K562 (cell line): Measurements from ENCODE around the gene IPO7. TPM values are rescaled to one million over a fixed set of nuclear protein-coding genes. Genes with fewer than 3 reads are reported as not detected.

Experiments
- ARHGAP35 ChIP-seq: fragments of 450-650 bp; IDR thresholded peaks from 2 replicates; pipeline ENCODE4 v1.6.1; 2018; ENCODE audit not compliant: partially characterized antibody
- CBFA2T3 ChIP-seq: fragments of 450-650 bp; IDR thresholded peaks from 2 replicates; pipeline ENCODE4 v1.6.1; 2017
- CBX3 ChIP-seq, 2 experiments: IDR thresholded peaks; 1 replicate in 1 of 2; 2 replicates in 1 of 2; pipeline ENCODE4 v1.6.1; 2012; ENCODE audit warnings: inconsistent platforms in 2 of 2, low read length in 2 of 2, borderline replicate concordance in 1 of 2, control low read depth in 1 of 2
- GTF2E2 ChIP-seq: fragments of 200-800 bp; sonication (Bioruptor generic); IDR thresholded peaks from 2 replicates; pipeline ENCODE4 v1.6.1; 2016; ENCODE audit warnings: missing genetic modification characterization, missing compliant biosample characterization
- HCFC1 ChIP-seq: IDR thresholded peaks from 2 replicates; pipeline ENCODE4 v1.6.1; 2012; ENCODE audit warnings: low read depth, low read length, improper control_type of control experiment
- HDAC2 ChIP-seq: fragments of 450-650 bp; IDR thresholded peaks from 2 replicates; pipeline ENCODE4 v1.6.1; 2016; ENCODE audit warnings: mild to moderate bottlenecking
- HEY1 ChIP-seq: fragments of 250-450 bp; sonication (Bioruptor Pico); IDR thresholded peaks from 2 replicates; pipeline ENCODE4 v1.5.0; 2020; ENCODE audit warnings: mild to moderate bottlenecking, moderate library complexity, borderline replicate concordance
- MEIS2 ChIP-seq: fragments of 450-650 bp; IDR thresholded peaks from 2 replicates; pipeline ENCODE4 v1.6.1; 2014; ENCODE audit warnings: mild to moderate bottlenecking; ENCODE audit not compliant: partially characterized antibody
- NR2C2 ChIP-seq, 2 experiments: fragments of 200-800 bp in 1 of 2; sonication (Bioruptor generic) in 1 of 2; sonication (generic) in 1 of 2; formaldehyde crosslinking in 1 of 2; IDR thresholded peaks; 2 replicates each; pipeline versions ENCODE4 v1.6.1 to v1.8.0; 2016 to 2022; ENCODE audit warnings: mild to moderate bottlenecking in 1 of 2, missing compliant biosample characterization in 1 of 2, missing genetic modification characterization in 1 of 2, missing genetic modification reagents in 1 of 2
- PHF20 ChIP-seq: fragments of 450-650 bp; IDR thresholded peaks from 2 replicates; pipeline ENCODE4 v1.6.1; 2018; ENCODE audit not compliant: partially characterized antibody
- RBM22 ChIP-seq: fragments of 200-400 bp; formaldehyde crosslinking; IDR thresholded peaks from 2 replicates; pipeline ENCODE4 v1.6.1; 2018; ENCODE audit warnings: low read length, low read depth; ENCODE audit not compliant: poor library complexity, severe bottlenecking
- RFX7 ChIP-seq: fragments of 250-450 bp; sonication (Bioruptor Pico); IDR thresholded peaks from 2 replicates; pipeline ENCODE4 v1.5.1; 2021; ENCODE audit warnings: mild to moderate bottlenecking
- SPI1 ChIP-seq: IDR thresholded peaks from 2 replicates; pipeline ENCODE4 v1.6.1; 2011; ENCODE audit warnings: low read depth, low read length, control low read depth, borderline replicate concordance
- SUPT5H ChIP-seq: fragments of 450-650 bp; IDR thresholded peaks from 2 replicates; pipeline ENCODE4 v1.6.1; 2016
- TCF7L2 ChIP-seq: fragments of 150-350 bp; IDR thresholded peaks from 2 replicates; pipeline ENCODE4 v1.6.1; 2016; ENCODE audit warnings: low read depth, mild to moderate bottlenecking, low read length, moderate library complexity
- ZNF121 ChIP-seq: sonication (generic); formaldehyde crosslinking; conservative IDR thresholded peaks from 2 replicates; pipeline ENCODE4 v1.8.0; 2022; ENCODE audit warnings: missing genetic modification reagents
- ZNF239 ChIP-seq: fragments of 250-450 bp; sonication (Bioruptor Pico); IDR thresholded peaks from 2 replicates; pipeline ENCODE4 v1.4.0; 2020; ENCODE audit warnings: mild to moderate bottlenecking
- polyA plus RNA-seq, 8 experiments: library from polyadenylated mRNA; depleted of rRNA in 4 of 8; stranded (reverse) in 5 of 8; unstranded in 3 of 8; fragments of >200 nt; fragmentation: Nextera tagmentation in 2 of 8; fragmentation: Illumina TruSeq in 1 of 8; extraction: Ambion mirVana in 2 of 8; extraction: Trizol in 1 of 8; gene quantifications; 2 replicates each; pipeline versions ENCODE4 v1.2.1 to v1.2.3, GENCODE V29; 2011 to 2014; ENCODE audit warnings: inconsistent platforms in 1 of 8, missing spikeins in 1 of 8
- total RNA-seq, 7 experiments: library from RNA; depleted of rRNA in 6 of 7; stranded (reverse); fragments of >200 nt in 6 of 7; fragmentation: Illumina TruSeq in 2 of 7; extraction: Trizol in 2 of 7; gene quantifications; 2 replicates each; pipeline versions ENCODE4 v1.2.1 to v1.2.3, GENCODE V29; 2011 to 2021; ENCODE audit warnings: low replicate concordance in 1 of 7
- TF ChIP-seq, protein P1 (sequence below): IDR thresholded peaks from 2 replicates; pipeline ENCODE4 v1.6.1; 2011; ENCODE audit warnings: borderline replicate concordance, low read depth, mild to moderate bottlenecking, moderate library complexity, low read length; ENCODE audit not compliant: insufficient read depth, poor library complexity, severe bottlenecking
- TF ChIP-seq, protein P2 (sequence below): sonication (generic); formaldehyde crosslinking; IDR thresholded peaks from 2 replicates; pipeline ENCODE4 v1.8.1; 2022; ENCODE audit warnings: missing genetic modification reagents
- TF ChIP-seq, protein P3 (sequence below), 2 experiments: IDR thresholded peaks; 2 replicates each; pipeline ENCODE4 v1.6.1; 2011; ENCODE audit warnings: borderline replicate concordance in 1 of 2, control low read depth in 1 of 2, low read depth in 1 of 2, low read length in 1 of 2, mild to moderate bottlenecking in 1 of 2, mixed read lengths in 1 of 2, moderate library complexity in 1 of 2; ENCODE audit not compliant: insufficient read depth in 1 of 2, insufficient read length in 1 of 2, poor library complexity in 1 of 2, severe bottlenecking in 1 of 2; ENCODE audit errors: extremely low read depth in 1 of 2
- TF ChIP-seq, protein P4 (sequence below), 2 experiments: fragments of 250-450 bp in 1 of 2; fragments of 450-650 bp in 1 of 2; sonication (Bioruptor Pico) in 1 of 2; IDR thresholded peaks; 2 replicates each; pipeline versions ENCODE4 v1.6.1 to v1.8.0; 2016 to 2021; ENCODE audit warnings: mild to moderate bottlenecking in 2 of 2, moderate library complexity in 2 of 2, missing compliant biosample characterization in 1 of 2, missing genetic modification characterization in 1 of 2

The IPO7 gene
- total and polyA plus RNA-seq, 9 of the 15 experiments (the other 6 are each of a cell fraction or from before 2014, with no cell fraction given): 23.6 to 138 (median 110) TPM

DNA sequence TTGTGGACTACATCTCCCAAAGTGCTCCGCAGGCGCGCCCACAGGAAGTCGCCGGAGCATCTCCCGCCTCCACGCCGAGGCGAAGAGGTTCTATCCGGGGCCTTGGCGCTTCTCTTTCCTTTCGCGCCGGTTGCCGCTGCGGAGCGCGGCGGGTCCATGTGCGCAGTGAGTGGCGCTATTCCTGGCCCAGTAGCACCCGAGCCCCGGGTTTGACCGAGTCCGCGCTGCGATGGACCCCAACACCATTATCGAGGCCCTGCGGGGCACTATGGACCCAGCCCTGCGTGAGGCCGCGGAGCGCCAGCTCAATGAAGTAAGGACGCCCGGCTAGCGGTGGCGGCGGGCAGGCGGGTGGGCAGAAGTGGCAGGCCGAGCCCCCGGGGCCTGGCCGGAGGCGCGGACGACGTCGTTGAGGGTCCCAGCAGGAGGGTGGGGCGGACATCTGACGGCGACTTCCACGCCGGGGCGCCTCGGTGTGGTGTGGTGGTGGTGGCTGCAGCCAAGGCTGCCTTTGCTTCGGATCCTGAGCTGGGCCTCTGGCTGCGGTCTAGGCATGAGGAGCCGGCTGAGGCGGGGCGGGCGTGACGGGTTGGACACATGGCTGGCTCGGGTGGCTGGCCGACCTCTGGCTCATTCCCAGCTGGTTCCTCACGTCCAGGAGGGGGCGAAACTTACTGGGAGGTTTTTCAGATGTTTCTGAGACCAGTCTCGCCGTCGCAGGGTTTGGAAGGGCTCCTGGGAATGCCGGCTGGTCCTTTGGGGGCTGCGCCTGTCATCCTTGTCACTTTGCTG, at the start of gene IPO7 (continued):
- peak; percentile 36; the same call in 1 of the 2 replicates for TF ChIP-seq GTF2E2 (tag)
- TF ChIP-seq, protein P1, sequence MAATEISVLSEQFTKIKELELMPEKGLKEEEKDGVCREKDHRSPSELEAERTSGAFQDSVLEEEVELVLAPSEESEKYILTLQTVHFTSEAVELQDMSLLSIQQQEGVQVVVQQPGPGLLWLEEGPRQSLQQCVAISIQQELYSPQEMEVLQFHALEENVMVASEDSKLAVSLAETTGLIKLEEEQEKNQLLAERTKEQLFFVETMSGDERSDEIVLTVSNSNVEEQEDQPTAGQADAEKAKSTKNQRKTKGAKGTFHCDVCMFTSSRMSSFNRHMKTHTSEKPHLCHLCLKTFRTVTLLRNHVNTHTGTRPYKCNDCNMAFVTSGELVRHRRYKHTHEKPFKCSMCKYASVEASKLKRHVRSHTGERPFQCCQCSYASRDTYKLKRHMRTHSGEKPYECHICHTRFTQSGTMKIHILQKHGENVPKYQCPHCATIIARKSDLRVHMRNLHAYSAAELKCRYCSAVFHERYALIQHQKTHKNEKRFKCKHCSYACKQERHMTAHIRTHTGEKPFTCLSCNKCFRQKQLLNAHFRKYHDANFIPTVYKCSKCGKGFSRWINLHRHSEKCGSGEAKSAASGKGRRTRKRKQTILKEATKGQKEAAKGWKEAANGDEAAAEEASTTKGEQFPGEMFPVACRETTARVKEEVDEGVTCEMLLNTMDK: peak; percentile 2
- peak; percentile 79 for TF ChIP-seq RBM22
- no peak for TF ChIP-seq SPI1
- no peak for TF ChIP-seq MEIS2
- TF ChIP-seq, protein P2, sequence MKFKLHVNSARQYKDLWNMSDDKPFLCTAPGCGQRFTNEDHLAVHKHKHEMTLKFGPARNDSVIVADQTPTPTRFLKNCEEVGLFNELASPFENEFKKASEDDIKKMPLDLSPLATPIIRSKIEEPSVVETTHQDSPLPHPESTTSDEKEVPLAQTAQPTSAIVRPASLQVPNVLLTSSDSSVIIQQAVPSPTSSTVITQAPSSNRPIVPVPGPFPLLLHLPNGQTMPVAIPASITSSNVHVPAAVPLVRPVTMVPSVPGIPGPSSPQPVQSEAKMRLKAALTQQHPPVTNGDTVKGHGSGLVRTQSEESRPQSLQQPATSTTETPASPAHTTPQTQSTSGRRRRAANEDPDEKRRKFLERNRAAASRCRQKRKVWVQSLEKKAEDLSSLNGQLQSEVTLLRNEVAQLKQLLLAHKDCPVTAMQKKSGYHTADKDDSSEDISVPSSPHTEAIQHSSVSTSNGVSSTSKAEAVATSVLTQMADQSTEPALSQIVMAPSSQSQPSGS (CRISPR knock-in tag): no peak; the same call in 1 of the 2 replicates
- TF ChIP-seq PHF20: peak; percentile 59
- TF ChIP-seq, protein P3, sequence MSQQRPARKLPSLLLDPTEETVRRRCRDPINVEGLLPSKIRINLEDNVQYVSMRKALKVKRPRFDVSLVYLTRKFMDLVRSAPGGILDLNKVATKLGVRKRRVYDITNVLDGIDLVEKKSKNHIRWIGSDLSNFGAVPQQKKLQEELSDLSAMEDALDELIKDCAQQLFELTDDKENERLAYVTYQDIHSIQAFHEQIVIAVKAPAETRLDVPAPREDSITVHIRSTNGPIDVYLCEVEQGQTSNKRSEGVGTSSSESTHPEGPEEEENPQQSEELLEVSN (IDR thresholded peaks at IDR 0.05; ENCODE audit: borderline replicate concordance in 1 of 2, extremely low read depth in 1 of 2, insufficient read depth in 1 of 2, insufficient read length in 1 of 2, low read depth in 1 of 2, low read length in 1 of 2, poor library complexity in 1 of 2, severe bottlenecking in 1 of 2): peak; percentile 92 to 94
- no peak; the same call in none of the 2 replicates for TF ChIP-seq HDAC2
- TF ChIP-seq HEY1 (CRISPR knock-in tag): no peak
- TF ChIP-seq CBFA2T3: no peak
- TF ChIP-seq SUPT5H: peak; percentile 96
- no peak for TF ChIP-seq TCF7L2
- TF ChIP-seq ARHGAP35: no peak
- peak in 1 of 2 experiments; percentile 40; a peak in 1 of 3 replicates for TF ChIP-seq CBX3 (IDR thresholded peaks at IDR 0.05; ENCODE audit: borderline replicate concordance in 1 of 2, low read length in 2 of 2)
- TF ChIP-seq NR2C2 (CRISPR knock-in tag; IDR thresholded peaks at IDR 0.05): peak; percentile 72
- TF ChIP-seq NR2C2 (tag; IDR thresholded peaks at IDR 0.05): peak; percentile 93
- no peak for TF ChIP-seq ZNF121 (CRISPR knock-in tag)
- TF ChIP-seq, protein P4, sequence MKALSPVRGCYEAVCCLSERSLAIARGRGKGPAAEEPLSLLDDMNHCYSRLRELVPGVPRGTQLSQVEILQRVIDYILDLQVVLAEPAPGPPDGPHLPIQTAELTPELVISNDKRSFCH (CRISPR knock-in tag; IDR thresholded peaks at IDR 0.05): no peak
- TF ChIP-seq, protein P4 (tag; IDR thresholded peaks at IDR 0.05): no peak; the same call in 1 of the 2 replicates
- TF ChIP-seq HCFC1: peak; percentile 96
- no peak for TF ChIP-seq RFX7
- no peak for TF ChIP-seq ZNF239 (CRISPR knock-in tag)
